Measurements from ENCODE around the gene FBXW9. TPM values are rescaled to one million over a fixed set of nuclear protein-coding genes. Genes with fewer than 3 reads are reported as not detected.

Gene FBXW9
- total and polyA plus RNA-seq, 2 of the 13 experiments (the other 11 are each of a cell fraction or from before 2014, with no cell fraction given) = 5.7 to 6.1 TPM

DNA sequence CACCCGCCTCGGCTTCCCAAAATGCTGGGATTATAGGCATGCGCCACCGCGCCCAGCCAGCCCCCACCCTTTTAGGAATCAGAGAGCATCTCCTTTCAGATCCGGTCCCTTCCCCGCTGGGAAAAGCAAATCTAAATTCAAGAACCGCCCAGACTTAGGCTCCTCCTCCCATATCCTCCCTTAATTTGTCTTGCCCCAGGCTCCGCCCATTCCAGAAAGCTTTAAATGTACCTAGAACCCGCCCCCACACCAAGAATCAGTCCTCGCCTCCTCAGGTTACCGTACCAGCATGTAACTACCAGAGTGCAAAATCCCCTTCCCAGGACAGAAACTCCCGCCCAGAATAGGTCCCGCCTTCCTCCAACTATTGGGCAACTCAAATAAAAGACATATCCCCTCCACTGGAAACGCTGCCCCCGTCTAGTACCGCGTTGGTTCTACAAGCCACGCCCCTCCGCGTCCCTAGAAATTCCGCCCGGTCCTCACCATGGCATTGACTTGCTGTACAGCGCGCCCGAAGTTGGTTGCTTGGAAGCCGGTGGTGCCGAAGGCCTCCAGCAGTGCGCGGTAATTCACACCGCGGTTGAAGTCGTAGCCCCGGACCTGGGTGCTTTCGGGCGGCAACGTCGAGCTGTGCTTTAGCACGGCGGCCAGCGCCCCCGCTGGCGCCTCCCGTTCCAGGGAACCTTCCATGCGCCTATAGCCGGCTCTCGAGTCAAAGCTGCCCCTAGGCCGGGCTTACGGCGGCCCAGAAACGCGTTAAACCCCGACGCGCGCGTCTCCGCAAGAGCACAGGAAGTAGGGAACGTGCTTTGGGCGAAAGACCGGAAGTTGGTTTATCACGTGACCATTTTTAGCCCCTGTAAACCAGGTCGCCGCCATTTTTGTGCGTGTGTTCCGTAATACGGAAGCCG is 15.1 kb downstream of the FBXW9 start, which contains the start of gene DHPS (continued):
- TF ChIP-seq, protein P1, sequence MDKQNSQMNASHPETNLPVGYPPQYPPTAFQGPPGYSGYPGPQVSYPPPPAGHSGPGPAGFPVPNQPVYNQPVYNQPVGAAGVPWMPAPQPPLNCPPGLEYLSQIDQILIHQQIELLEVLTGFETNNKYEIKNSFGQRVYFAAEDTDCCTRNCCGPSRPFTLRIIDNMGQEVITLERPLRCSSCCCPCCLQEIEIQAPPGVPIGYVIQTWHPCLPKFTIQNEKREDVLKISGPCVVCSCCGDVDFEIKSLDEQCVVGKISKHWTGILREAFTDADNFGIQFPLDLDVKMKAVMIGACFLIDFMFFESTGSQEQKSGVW (CRISPR knock-in tag; IDR thresholded peaks at IDR 0.05; ENCODE audit: borderline replicate concordance) = no peak
- TF ChIP-seq ZNF12 (CRISPR knock-in tag; IDR thresholded peaks at IDR 0.05) (no peak), NFIC (IDR thresholded peaks at IDR 0.05; ENCODE audit: low read length) (no peak), ZNF232 (CRISPR knock-in tag; IDR thresholded peaks at IDR 0.05; ENCODE audit: borderline replicate concordance) (peak; percentile 69; the same call in 1 of the 2 replicates), YY1 (IDR thresholded peaks at IDR 0.05; ENCODE audit: insufficient read depth, insufficient replicate concordance, low read depth, low read length) (peak; percentile 96), HOXA5 (CRISPR knock-in tag; IDR thresholded peaks at IDR 0.05) (peak; percentile 30; the same call in 1 of the 2 replicates), ZNF382 (CRISPR knock-in tag; IDR thresholded peaks at IDR 0.05; ENCODE audit: borderline replicate concordance) (no peak), ZNF160 (CRISPR knock-in tag; IDR thresholded peaks at IDR 0.05) (peak; percentile 75), RFXANK (CRISPR knock-in tag; IDR thresholded peaks at IDR 0.05) (no peak), ZNF350 (CRISPR knock-in tag; IDR thresholded peaks at IDR 0.05; ENCODE audit: borderline replicate concordance, low read depth) (peak; percentile 93; the same call in 1 of the 2 replicates), SMARCC2 (IDR thresholded peaks at IDR 0.05) (no peak), ELF4 (CRISPR knock-in tag; IDR thresholded peaks at IDR 0.05; ENCODE audit: borderline replicate concordance) (peak; percentile 71; the same call in 1 of the 2 replicates), NBN (conservative IDR thresholded peaks at IDR 0.05) (no peak), ZFP90 (CRISPR knock-in tag; IDR thresholded peaks at IDR 0.05; ENCODE audit: borderline replicate concordance) (no peak), ZNF543 (CRISPR knock-in tag; IDR thresholded peaks at IDR 0.05) (0 out of 2 replicates have a peak, but pooled peaks have one; percentile 57), ZNF678 (CRISPR knock-in tag; IDR thresholded peaks at IDR 0.05) (no peak), KLF6 (CRISPR knock-in tag; IDR thresholded peaks at IDR 0.05) (peak; percentile 46; the same call in 1 of the 2 replicates), MIXL1 (CRISPR knock-in tag; IDR thresholded peaks at IDR 0.05) (0 out of 2 replicates have a peak, but pooled peaks have one; percentile 30), SRF (IDR thresholded peaks at IDR 0.05; ENCODE audit: low read depth, low read length) (peak; percentile 58; the same call in 1 of the 2 replicates), ZNF792 (CRISPR knock-in tag; IDR thresholded peaks at IDR 0.05) (peak; percentile 67; the same call in 1 of the 2 replicates), SOX5 (CRISPR knock-in tag; IDR thresholded peaks at IDR 0.05; ENCODE audit: borderline replicate concordance) (no peak), ZNF558 (CRISPR knock-in tag; IDR thresholded peaks at IDR 0.05; ENCODE audit: borderline replicate concordance) (peak; percentile 84; the same call in 1 of the 2 replicates), ZFY (CRISPR knock-in tag; IDR thresholded peaks at IDR 0.05) (peak; percentile 93), FOXC1 (CRISPR knock-in tag; IDR thresholded peaks at IDR 0.05; ENCODE audit: borderline replicate concordance) (peak; percentile 69; the same call in 1 of the 2 replicates)
- TF ChIP-seq, protein P2, sequence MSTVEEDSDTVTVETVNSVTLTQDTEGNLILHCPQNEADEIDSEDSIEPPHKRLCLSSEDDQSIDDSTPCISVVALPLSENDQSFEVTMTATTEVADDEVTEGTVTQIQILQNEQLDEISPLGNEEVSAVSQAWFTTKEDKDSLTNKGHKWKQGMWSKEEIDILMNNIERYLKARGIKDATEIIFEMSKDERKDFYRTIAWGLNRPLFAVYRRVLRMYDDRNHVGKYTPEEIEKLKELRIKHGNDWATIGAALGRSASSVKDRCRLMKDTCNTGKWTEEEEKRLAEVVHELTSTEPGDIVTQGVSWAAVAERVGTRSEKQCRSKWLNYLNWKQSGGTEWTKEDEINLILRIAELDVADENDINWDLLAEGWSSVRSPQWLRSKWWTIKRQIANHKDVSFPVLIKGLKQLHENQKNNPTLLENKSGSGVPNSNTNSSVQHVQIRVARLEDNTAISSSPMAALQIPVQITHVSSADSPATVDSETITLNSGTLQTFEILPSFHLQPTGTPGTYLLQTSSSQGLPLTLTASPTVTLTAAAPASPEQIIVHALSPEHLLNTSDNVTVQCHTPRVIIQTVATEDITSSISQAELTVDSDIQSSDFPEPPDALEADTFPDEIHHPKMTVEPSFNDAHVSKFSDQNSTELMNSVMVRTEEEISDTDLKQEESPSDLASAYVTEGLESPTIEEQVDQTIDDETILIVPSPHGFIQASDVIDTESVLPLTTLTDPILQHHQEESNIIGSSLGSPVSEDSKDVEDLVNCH (CRISPR knock-in tag; IDR thresholded peaks at IDR 0.05) = no peak
- TF ChIP-seq, protein P3, sequence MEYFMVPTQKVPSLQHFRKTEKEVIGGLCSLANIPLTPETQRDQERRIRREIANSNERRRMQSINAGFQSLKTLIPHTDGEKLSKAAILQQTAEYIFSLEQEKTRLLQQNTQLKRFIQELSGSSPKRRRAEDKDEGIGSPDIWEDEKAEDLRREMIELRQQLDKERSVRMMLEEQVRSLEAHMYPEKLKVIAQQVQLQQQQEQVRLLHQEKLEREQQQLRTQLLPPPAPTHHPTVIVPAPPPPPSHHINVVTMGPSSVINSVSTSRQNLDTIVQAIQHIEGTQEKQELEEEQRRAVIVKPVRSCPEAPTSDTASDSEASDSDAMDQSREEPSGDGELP (IDR thresholded peaks at IDR 0.05; ENCODE audit: borderline replicate concordance, low read depth) = 0 out of 2 replicates have a peak, but pooled peaks have one; percentile 10
